NCI-H748 (cell line): ENCODE results near the gene SYTL3.

Experiments
- DNase-seq: peaks from one replicate; lab custom pipeline; 2025; ENCODE audit not compliant: unreplicated experiment; lab: John Stamatoyannopoulos, UW

Gene SYTL3

DNA sequence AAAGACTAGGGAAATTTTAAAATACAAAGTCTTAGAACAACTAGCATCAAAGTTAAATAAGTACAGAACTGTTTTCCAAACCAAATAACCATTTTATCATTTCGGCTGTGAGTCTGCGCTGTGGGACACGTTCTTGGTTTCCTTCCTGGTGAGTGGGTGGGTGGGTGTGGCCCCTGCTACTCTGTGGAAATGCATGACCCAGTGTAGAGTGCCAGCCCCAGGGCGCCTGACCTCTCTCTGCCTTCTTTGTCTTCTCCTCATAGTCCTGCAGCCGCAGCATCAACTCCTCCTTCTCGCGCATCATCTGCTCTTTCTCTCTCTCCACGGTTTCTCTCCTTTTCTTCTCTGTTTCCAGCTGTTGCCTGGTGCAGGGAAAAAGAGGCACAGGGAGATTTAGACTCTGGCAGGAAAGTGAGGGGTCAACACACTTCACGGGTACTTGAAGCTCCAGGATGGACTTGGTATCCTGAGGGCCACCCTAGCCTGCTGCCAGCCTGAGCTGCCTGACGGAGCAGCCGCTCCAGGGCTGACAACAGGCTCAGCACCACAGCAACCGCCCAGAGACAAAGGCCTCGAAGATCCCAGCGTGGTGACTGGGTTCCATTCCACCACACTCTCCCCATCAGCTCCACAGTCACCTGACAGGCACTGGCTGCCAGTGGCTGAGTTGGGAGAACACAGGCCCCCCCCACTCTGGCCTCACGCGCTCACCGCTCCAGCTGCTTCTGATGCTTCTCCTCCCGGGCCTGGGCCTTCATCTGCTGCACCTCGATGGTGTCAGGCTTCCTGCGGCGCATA, 120.9 kb downstream of the SYTL3 start:
- DNase-seq: no peak

DNA sequence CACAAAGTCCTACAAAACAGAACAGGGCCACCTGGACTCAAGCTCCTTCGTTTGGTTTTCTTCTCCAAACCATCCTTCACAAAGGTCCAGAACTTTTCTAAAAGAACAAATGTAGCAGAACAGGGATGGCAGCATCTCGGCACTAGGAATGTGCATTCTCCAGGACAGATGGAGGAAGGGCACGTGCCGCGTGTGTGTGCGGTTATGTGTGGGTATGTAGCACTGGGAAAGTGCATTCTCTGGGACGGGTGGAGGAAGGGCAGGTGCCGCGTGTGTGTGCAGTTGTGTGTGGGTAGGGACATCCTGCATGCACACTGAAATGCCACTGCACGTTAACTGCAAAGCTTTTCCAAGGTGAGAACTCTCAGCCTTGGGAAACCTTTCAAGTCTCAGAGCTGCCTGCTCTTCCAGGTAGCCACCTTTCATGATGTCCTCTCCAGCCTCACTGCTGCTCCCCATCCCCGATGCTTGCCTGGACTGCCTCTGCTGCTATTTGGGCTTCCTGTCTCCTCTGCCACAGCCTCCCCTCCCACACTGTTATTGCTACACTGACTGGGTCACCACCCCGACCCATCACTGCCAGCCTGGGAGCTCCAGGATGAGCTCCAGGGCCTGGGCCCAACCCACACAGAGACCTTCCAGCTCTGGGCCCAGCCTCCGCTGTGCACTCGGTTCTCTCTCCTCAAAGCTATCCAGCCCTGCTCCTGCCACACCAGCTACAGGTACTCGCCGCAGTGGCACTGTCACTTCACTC, 121.7 kb downstream of the SYTL3 start:
- DNase-seq: no peak

DNA sequence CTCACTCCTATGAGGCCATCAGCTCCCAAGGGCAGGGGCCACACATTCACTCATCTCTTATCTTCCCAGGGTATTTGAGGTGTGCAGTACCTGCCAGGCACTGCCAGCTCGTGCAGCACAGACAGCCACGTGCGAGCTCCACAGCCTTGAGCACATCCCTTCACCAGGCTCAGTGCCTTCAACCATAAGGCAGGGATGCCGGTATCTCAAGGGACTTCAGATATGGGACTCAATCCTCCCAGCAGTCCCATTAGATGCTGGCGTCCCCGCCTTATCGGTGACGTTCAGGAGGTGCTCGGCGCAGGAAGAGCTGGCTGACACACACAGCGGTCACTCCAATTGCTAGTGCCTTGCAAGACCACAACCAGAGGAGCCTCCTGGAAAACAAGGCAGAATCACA, 122.3 kb downstream of the SYTL3 start:
- no peak for DNase-seq

DNA sequence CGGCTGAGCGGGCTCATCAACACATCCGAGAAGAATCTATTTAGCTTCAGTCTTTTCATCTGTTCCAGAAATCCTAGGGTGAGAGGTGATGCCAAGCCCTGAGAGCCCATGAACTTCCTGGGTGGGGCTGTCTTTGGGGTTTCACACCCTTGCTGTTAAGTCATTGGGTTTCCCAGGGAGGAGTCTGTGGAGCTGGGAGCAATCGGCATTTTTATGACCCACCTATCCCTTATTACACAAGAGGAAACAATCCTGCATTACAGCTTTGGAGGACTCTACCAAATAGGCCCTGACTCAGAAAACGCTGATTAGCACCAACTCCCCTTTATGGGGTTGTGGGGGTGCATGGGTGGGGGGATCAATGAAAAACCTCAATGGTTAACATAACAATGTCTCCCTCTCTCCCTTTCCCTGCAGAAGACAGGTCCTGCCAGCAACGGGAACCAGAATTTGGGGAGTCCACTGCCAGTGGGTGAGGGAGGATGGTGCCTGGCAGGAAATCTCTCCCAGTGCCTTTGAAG, 123.1 kb downstream of the SYTL3 start:
- no peak for DNase-seq

DNA sequence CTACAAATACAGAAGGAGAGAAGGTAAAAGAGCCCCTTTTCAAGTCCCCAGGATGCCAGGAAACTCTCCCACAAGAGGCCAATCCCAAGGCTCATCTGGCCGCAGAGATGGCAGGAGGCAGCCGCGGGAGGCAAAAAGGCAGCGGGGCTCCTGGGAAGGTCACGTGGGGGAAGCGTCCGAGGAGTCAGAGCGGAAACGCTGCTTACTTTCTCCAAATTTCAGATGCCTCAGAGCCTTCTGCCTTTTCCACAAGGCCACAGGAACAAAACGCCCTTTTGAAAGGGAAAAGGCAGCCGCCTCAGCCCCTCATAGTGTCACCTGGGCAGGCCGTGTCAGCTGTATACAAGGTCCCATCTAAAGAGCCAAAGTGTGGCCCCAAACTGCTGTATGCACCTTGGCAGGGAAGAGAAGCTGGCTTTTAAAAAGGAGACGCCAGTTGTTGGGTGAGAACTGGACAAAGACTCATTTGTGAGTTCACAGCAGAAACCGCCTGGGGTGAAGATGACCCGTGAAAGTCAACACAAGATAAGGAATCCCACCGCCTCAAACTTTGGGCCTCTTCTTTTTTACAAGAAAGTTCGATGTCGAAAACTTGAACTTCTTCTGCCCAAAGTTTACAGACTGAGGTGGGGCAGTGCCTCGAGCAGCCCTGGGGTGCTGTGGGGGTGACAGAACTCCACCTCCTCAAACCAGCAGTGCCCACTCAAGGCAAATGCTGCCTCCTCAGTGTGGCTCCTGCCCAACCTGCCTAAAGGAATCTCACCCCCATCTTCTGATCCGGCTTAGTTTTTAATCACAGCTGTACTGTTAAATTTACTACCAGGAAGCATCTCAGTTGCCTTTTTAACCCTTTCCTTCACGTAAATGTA, 124.0 kb downstream of the SYTL3 start:
- no peak for DNase-seq

GRCh38 chr6:158774717-158775449, 125.0 kb downstream of the SYTL3 start:
- DNase-seq: no peak

GRCh38 chr6:158775832-158776231, 126.0 kb downstream of the SYTL3 start:
- DNase-seq: no peak

- DNase-seq: no peak
These were observed 126.9 kb downstream of the SYTL3 start for GRCh38 chr6:158776737-158777136.

DNA sequence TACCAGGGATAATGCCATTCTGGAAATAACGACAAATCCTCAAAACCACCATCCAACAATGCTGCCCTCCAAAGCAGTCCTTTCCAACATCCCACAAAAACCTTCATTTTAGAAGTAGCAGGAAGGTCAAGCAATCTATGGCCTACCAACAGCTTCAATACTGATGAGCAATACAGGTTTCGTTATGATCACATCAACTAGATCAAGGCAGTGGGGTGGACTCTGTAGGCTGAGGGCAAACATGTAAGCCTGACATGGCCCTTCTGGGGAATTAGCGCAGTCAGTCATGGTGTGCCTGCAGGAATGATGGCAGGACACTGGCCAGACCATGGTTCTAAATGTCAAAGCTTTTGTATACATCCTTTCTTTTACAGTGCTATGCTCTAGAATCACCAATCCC, 127.7 kb downstream of the SYTL3 start:
- no peak for DNase-seq

DNA sequence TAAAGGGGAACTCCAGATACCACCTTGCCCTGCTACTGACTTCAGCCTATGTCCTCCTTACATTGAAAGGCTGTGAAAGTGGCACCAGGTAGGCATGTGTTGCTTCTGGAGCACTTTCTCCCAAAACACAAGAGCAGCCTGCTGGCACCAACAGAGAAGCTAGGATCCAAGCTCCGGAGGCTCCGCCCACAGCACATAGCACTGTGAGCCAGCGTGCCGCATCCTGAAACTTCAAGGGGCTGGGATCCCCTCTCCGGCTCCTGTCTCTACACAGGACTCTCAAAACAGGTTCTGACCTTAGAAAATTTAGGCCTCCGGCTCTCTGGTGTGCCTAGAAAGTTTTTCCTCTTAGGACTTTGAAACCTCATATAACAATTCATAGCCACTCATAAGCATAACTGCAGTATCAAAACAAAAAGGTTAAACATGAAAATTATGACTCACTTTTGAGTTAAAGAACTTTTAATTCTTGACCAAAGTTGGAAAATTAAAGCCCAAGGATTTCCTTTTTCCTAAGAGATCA, 128.2 kb downstream of the SYTL3 start:
- DNase-seq: no peak

- DNase-seq: no peak
These were observed 130.5 kb downstream of the SYTL3 start for GRCh38 chr6:158780246-158780884.

DNA sequence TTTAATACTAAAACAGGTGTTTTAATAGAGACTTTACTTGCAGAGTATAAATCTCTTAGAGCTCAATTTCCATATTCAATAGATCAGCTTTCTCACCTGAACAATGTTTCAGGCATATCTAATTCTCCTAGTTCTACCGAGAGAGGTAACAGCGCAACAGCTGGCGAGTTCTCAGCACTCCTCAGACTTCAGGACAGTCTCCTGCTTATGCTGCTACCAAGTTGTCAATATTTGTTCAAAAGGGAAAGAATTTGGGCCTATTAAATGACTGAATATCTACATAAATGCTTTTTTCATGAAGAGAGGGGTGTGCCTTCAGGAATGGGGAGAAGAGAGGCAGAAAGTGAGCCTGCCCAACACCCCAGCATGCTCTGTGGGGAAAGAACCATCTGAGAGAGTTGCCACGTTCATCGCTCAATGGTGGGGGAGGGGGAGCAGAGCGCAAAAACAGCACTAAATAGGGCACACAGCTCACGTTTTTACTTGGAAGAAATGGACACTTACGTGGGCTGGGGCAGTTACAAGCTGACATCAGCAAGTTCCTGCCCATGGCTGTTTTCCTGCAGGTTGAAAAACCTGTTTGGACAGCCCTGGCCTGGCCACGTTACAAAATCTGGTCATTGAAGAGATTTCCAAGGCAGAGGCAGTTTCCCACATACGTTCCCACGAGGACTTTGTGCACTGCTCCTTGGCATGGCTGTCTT, 131.3 kb downstream of the SYTL3 start:
- no peak for DNase-seq

DNA sequence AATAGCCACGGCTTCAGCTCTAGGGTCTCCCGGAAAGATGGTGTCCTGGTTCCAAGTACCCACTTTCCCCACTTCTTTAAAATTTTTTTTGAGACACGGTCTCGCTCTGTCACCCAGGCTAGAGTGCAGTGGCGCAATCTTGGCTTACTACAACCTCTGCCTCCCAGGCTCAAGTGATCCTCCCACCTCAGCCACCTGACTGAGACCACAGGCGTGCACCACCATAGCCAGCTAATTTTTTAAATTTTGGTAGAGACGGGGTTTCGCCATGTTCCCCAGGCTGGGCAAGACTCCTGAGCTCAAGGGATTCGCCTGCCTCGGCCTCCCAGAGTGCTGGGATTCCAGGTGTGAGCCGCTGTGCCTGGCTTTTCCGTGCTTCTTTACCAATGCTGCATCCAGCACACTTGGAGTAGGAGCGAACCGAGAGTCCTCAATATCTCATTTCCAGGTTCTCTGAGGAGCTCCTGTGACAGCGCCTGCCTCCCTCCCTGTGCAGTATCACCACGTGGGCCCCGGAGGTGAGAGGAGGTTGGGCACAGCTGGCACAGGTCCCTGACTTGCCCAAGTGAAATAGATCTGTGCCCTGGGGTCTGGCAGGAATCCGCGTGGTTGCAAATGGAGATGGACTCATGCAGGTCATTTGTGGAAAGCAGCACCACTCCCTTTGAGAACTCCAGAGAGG, 132.0 kb downstream of the SYTL3 start:
- no peak for DNase-seq

DNA sequence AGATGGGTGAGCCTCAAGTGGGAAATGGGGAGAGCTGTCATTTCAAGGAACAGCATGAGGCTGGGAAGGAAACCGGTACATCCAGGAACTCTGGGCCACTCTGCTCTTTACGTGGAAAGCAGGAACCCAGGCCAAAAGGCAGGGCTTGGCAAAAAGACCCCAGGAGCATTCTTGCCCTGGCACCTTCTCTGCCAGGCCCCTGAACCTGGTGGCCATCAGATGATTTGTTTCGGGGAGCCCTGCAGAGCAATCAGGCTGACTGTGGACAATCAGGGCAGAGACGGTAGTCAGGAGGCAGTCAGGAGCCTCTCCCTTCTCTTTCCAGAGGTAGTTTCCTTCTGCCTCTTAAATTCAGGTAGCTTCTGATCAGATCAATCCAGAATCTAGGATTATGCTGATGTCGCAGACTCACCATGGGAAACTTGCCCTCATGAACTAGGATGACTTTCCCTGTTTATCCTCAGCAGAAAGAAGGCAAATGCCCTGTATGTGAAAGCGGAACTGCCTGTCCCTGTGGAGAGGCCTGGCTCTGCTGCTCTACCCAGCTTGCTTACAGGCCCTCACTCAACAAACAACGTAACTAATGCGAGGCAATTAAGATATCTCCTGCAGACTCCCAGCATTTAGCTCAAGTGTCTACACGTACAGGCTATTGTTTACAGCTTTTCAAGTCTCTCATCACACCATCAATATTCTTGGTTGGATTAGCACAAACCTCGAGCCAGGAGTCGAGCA, 132.7 kb downstream of the SYTL3 start:
- no peak for DNase-seq

DNA sequence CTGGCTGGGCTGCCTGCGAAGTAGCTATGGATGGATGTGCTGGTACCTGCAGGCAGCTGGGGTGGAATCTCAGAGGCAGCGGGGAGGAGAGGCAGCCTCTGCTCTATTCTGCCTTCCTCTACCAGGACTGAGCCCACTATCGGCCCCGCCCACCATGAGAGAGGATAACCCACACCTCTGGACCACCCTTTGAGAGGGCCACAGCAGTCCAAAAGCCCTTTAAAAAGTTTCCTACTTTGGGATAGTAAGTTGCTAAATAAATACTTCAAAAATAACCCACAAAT, 133.3 kb downstream of the SYTL3 start:
- DNase-seq: no peak

GRCh38 chr6:158783851-158784250, 134.0 kb downstream of the SYTL3 start:
- DNase-seq: no peak

DNA sequence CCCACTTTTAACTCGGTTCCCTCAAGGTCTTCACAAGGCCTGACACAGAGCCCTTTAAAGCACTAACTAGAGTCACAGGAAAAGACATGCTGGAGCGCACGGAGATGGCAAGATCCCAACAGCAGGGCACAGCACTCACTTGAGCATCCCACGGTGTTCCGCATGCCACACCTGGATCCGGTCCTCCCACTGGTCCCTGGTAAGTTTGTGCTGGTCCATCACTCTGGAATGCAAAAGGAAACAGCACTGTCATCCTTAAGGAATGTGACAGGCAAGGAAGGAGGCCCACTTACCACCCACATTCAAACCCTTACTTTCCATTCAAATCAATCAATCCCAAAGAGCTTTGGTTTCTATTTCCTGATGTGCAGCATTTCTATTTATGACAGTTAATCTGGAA, 134.7 kb downstream of the SYTL3 start:
- no peak for DNase-seq

GRCh38 chr6:158785036-158785435, 135.2 kb downstream of the SYTL3 start:
- no peak for DNase-seq
